ENCODE data around the gene BET1L.

GRCh38 chr11:208917-209260 lies 1.7 kb upstream of the BET1L start:
- TF ChIP-seq ZNF331 (CRISPR knock-in tag; IDR thresholded peaks at IDR 0.05; ENCODE audit: low read depth), result no peak
- no peak for TF ChIP-seq ZNF462 (CRISPR knock-in tag; IDR thresholded peaks at IDR 0.05)
- TF ChIP-seq ZNF114 (CRISPR knock-in tag; IDR thresholded peaks at IDR 0.05), result no peak
- no peak for TF ChIP-seq CTCF (conservative IDR thresholded peaks at IDR 0.05; ENCODE audit: low read depth in 2 of 2)
- TF ChIP-seq REST (IDR thresholded peaks at IDR 0.05; ENCODE audit: unreplicated experiment), result no peak
